ENCODE results near the gene PIAS4.

PIAS4 gene

GRCh38 chr19:4033028-4033956, 25.8 kb downstream of the PIAS4 start:
- TF ChIP-seq CTCF (IDR thresholded peaks at IDR 0.05; ENCODE audit: low read depth, low read length) = no peak
- DNase-seq (ENCODE audit: extremely low read depth, low read depth) = no peak

- TF ChIP-seq CTCF (IDR thresholded peaks at IDR 0.05; ENCODE audit: low read depth, low read length) = no peak
- no peak for DNase-seq (ENCODE audit: extremely low read depth, low read depth)
Observed at GRCh38 chr19:4034048-4035017, 26.8 kb downstream of the PIAS4 start.

GRCh38 chr19:4035018-4035566, 27.6 kb downstream of the PIAS4 start:
- DNase-seq (ENCODE audit: extremely low read depth, low read depth) = no peak
- TF ChIP-seq CTCF (IDR thresholded peaks at IDR 0.05; ENCODE audit: low read depth, low read length) = no peak

GRCh38 chr19:4035582-4035981, 28.0 kb downstream of the PIAS4 start:
- no peak for TF ChIP-seq CTCF (IDR thresholded peaks at IDR 0.05; ENCODE audit: low read depth, low read length)
- DNase-seq (ENCODE audit: extremely low read depth, low read depth) = no peak

GRCh38 chr19:4036576-4037300, 29.2 kb downstream of the PIAS4 start:
- DNase-seq (ENCODE audit: extremely low read depth, low read depth) = no peak
- no peak for TF ChIP-seq CTCF (IDR thresholded peaks at IDR 0.05; ENCODE audit: low read depth, low read length)

GRCh38 chr19:4037301-4037949, 29.9 kb downstream of the PIAS4 start:
- no peak for TF ChIP-seq CTCF (IDR thresholded peaks at IDR 0.05; ENCODE audit: low read depth, low read length)
- no peak for DNase-seq (ENCODE audit: extremely low read depth, low read depth)

Measured in AG09319 (cell line).